Measurements from ENCODE around the gene KLK11. TPM values are rescaled to one million over a fixed set of nuclear protein-coding genes. Genes with fewer than 3 reads are reported as not detected.

The KLK11 gene
- total RNA-seq, 1 donor from 2014 or later: not detected

DNA sequence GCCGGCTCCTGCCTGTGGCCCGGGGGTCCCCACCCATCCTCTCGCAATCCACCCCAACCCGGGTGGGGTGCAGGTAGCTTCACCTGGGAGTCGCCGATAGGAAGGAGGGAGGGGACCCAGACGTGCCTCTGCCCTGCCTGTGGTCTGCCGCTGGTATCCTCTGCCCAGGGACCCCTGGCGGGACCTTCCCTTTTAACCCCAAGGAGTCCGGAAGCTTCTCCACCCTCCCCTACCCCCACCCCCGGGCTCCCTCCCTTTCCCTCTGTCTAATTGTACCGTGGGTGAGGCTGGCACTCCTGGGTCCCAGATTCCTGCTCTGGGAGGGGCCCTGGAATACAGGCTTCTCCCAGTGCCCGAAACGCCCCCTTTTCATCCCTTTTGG is 6.9 kb downstream of the KLK11 start, which contains the start of gene KLK10:
TSS of gene KLK10 (minus strand) at position 166 of the 382 bp plus-strand sequence. CDS start 579 bp downstream, outside the sequence.
- Mint-ChIP-seq H3K27me3 (ENCODE audit: unreplicated experiment) (peaks cover 22% of the 10 kb centered on the region), H3K9me3 (ENCODE audit: unreplicated experiment) (peaks cover 5% of the 10 kb centered on the region), H3K4me1 (ENCODE audit: low read depth, unreplicated experiment) (peaks cover 4% of the 10 kb centered on the region), H3K4me3 (ENCODE audit: unreplicated experiment) (peak within 1 kb of the TSS; percentile 92), H3K27ac (ENCODE audit: unreplicated experiment) (no peak within 1 kb of the TSS), H3K36me3 (ENCODE audit: unreplicated experiment) (peaks cover 5% of the 10 kb centered on the region)
- DNase-seq: no peak
- TF ChIP-seq, protein P1, sequence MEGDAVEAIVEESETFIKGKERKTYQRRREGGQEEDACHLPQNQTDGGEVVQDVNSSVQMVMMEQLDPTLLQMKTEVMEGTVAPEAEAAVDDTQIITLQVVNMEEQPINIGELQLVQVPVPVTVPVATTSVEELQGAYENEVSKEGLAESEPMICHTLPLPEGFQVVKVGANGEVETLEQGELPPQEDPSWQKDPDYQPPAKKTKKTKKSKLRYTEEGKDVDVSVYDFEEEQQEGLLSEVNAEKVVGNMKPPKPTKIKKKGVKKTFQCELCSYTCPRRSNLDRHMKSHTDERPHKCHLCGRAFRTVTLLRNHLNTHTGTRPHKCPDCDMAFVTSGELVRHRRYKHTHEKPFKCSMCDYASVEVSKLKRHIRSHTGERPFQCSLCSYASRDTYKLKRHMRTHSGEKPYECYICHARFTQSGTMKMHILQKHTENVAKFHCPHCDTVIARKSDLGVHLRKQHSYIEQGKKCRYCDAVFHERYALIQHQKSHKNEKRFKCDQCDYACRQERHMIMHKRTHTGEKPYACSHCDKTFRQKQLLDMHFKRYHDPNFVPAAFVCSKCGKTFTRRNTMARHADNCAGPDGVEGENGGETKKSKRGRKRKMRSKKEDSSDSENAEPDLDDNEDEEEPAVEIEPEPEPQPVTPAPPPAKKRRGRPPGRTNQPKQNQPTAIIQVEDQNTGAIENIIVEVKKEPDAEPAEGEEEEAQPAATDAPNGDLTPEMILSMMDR (IDR thresholded peaks at IDR 0.05; ENCODE audit: partially characterized antibody, unreplicated experiment): no peak

DNA sequence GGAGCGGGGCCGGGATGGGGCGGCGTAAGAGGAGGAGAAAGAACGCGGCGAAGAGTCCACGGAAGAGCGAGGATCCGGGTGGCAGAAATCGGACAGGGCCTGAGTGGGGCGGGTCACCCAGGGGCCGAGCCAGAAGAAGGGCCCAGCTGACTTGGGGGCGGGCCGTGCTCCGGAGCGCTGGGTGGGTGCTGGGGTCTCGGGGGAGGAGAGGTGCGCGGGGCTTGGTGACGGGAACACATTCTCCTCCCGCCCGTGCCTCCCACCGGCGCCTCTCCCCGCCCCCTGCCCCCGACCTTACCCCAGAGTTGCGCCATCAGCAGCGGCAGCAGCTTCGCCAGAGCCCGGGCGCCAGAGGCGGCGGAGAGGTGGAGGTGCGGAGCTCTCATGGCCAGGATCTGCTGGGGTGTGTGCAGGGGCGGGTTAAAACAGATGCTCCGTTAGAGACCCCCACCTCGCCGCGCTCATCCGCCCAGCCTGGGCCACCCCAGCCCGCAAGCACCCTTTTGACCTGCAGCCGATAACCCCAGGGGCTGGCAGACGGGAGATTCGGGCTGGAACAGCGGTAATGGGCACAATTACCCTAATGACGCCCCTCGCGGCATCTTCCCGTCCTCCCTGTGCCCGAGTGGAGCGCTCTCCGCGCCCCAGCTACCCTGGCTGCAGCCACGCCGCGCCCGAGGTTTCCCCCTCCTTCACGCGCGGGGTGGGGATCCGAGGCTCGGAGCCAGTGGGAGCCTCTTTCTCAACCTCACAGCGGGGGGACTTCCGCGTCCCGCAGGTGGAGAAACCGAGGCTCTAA is 7.5 kb downstream of the KLK11 start:
- Mint-ChIP-seq H3K9me3 (ENCODE audit: unreplicated experiment) (peaks cover 5% of the 10 kb centered on the region), H3K27ac (ENCODE audit: unreplicated experiment) (no peak overlapping the region), H3K36me3 (ENCODE audit: unreplicated experiment) (peaks cover 5% of the 10 kb centered on the region), H3K27me3 (ENCODE audit: unreplicated experiment) (peaks cover 22% of the 10 kb centered on the region), H3K4me3 (ENCODE audit: unreplicated experiment) (peak overlapping the region; percentile 92), H3K4me1 (ENCODE audit: low read depth, unreplicated experiment) (peaks cover 4% of the 10 kb centered on the region)
- TF ChIP-seq, protein P1 (IDR thresholded peaks at IDR 0.05; ENCODE audit: partially characterized antibody, unreplicated experiment): no peak
- peak; percentile 35 for DNase-seq

DNA sequence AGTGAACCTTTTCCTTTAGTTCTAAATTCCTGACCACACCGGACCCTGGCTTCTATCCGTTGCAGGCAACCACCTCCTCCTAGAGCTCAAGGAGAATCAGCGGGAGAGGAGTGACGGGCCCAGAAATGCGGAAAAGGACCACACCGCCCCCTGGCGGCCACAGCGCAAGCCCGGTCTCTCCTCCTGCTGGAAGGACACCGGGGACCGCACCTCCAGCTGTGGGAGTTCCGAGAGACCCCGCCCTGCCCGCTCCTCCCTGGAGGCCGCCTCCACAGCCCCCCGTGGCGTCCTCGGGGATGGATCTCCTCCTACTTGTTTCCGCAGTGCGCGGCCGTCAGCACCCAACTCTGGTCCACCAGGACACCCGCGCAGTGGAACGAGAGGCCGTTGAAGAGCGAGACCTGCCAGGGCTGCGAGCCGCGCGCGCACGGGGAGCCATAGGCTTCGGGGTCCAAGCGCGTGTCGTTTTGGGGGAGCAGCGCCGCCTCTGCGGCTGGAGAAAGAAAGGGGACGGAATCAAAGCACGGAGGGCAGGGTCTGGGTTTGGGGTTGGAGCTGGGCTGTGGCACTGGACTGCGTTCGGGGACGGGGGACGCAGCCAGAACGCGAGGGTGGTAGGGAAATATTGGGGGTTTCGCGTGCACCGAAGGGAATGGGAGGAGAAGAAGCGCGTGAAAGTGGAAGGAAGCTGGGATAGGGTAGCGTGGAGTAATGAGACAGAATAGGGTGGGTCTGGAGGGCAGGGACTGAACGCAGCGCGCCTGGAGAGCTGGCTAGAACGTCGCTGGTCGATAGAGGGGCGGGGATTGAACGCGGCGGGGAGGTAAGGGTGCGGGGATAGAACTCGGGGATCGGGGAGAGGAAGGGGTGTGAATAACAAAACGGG is 9.4 kb downstream of the KLK11 start:
- Mint-ChIP-seq H3K27me3 (ENCODE audit: unreplicated experiment) (peaks cover 25% of the 10 kb centered on the region), H3K9me3 (ENCODE audit: unreplicated experiment) (peaks cover 5% of the 10 kb centered on the region), H3K4me3 (ENCODE audit: unreplicated experiment) (peak overlapping the region; percentile 87), H3K4me1 (ENCODE audit: low read depth, unreplicated experiment) (peaks cover 4% of the 10 kb centered on the region), H3K36me3 (ENCODE audit: unreplicated experiment) (peaks cover 5% of the 10 kb centered on the region), H3K27ac (ENCODE audit: unreplicated experiment) (no peak overlapping the region)
- TF ChIP-seq, protein P1 (IDR thresholded peaks at IDR 0.05; ENCODE audit: partially characterized antibody, unreplicated experiment): peak; percentile 87
- peak; percentile 84 for DNase-seq

DNA sequence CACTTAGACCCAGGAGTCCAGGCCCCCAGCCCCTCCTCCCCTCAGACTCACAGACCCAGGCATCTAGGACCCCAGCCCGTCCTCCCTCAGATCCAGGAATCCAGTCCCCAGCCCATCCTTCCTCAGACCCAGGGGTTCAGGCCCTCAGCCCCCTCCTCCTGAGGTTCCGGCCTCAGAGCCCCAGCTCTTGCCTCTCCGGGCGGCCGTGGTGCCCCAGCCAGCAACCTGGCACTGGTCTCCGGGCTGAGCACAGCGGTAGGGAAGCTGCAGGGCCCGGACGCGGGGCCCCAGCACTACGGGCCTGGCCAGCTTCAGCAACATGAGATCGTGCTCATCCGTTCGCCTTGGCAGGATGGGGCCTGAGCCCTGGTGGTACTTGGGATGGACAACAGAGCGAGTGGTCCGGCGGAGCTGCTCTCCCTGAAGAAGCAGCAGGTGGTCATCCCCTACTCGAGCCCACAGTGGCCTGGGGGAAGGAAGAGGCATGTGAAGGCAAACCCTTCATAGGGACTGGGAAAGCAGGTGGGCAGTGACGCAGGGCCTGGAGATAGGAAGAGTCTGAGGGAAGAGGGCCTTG is 10.6 kb downstream of the KLK11 start:
- peaks cover 5% of the 10 kb centered on the region for H3K36me3 Mint-ChIP-seq (ENCODE audit: unreplicated experiment)
- TF ChIP-seq, protein P1 (IDR thresholded peaks at IDR 0.05; ENCODE audit: partially characterized antibody, unreplicated experiment): no peak
- no peak overlapping the region for H3K4me3 Mint-ChIP-seq (ENCODE audit: unreplicated experiment)
- H3K27ac Mint-ChIP-seq (ENCODE audit: unreplicated experiment): no peak overlapping the region
- peaks cover 25% of the 10 kb centered on the region for H3K27me3 Mint-ChIP-seq (ENCODE audit: unreplicated experiment)
- peaks cover 5% of the 10 kb centered on the region for H3K9me3 Mint-ChIP-seq (ENCODE audit: unreplicated experiment)
- peaks cover 4% of the 10 kb centered on the region for H3K4me1 Mint-ChIP-seq (ENCODE audit: low read depth, unreplicated experiment)
- no peak for DNase-seq
